Esophagus muscularis mucosa (tissue), 3 donors: ENCODE measurements around the gene CTBS.

Experiments
- CTCF ChIP-seq, 3 experiments: fragments of 200-600 bp in 2 of 3; fragments of 450-650 bp in 1 of 3; sonication (generic) in 2 of 3; IDR thresholded peaks; one replicate each; pipeline ENCODE4 v1.5.1; 2017 to 2019; ENCODE audit warnings: antibody characterized with exemption in 3 of 3, mild to moderate bottlenecking in 2 of 3, moderate library complexity in 1 of 3
- POLR2A ChIP-seq: fragments of 450-650 bp; IDR thresholded peaks from one replicate; pipeline ENCODE4 v1.6.1; 2017; ENCODE audit warnings: antibody characterized with exemption, moderate library complexity, mild to moderate bottlenecking, low read depth
- POLR2AphosphoS5 ChIP-seq, 2 donors: sonication (generic); formaldehyde crosslinking; IDR thresholded peaks; one replicate each; pipeline ENCODE4 v1.6.1; 2017; ENCODE audit warnings: antibody characterized with exemption in 2 of 2

GRCh38 chr1:84603223-84603622, 29.0 kb upstream of the CTBS start:
- no peak for TF ChIP-seq CTCF (IDR thresholded peaks at IDR 0.05)
- no peak for TF ChIP-seq POLR2AphosphoS5 (IDR thresholded peaks at IDR 0.05)
- TF ChIP-seq POLR2A = no peak
